Stimulated activated CD4-positive, alpha-beta T cell treated with anti-CD3 and anti-CD28 coated beads, Interleukin-4, amount 100 ng/mL, for 24 hours (primary cell): Measurements from ENCODE around the gene DEUP1.
"Not testable (repeated sequence)": the region's sequence is repeated elsewhere in the genome, so short reads cannot be mapped to it uniquely, and the experiment has no call there.

Experiments used
- DNase-seq: peaks from one replicate; pipeline ENCODE4 v3.0.0-alpha.2; 2020

DEUP1 gene

GRCh38 chr11:93359396-93359795 is 28.9 kb downstream of the DEUP1 start:
- DNase-seq = no peak

- DNase-seq = no peak
Observed at GRCh38 chr11:93361435-93361834, 30.9 kb downstream of the DEUP1 start.

GRCh38 chr11:93368022-93368421 is 37.5 kb downstream of the DEUP1 start:
- no peak for DNase-seq

DNA sequence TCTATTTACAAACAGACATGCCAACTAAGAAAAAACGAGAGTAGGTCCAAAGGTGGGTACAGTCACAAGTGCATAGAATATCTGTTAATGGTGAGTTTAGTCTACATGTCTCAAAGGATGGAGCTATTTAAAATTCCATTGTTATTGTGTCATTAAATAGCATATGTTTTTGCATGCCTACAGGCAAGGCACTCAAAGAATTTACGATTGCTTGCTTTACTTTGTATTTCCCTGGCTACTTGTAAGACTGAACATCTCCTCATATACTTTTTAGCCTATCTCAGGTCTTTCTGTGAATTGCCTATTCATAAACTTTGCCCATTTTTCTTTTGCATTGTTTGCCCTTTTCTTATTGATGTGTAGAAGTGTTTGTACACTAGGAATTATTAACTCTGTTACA is 39.7 kb downstream of the DEUP1 start:
- DNase-seq = no peak

DNA sequence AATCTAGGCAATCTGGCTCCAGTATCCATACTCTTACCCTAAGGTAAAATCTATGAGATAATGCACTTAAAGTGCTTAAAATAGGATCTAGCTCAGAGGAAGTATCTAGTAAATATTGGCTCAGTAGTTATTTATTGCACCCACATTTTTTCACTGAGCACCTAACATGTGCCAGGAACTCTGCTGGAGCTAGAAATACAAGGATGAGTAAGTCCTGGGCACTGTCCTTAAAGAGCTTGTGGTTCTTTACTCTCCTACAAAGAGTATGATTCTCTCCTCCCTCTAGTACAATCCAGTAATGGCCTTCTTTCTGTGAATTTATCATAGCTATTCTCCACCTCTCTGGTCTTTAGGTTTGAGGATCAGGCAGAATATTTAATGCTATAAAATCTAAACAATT is 59.2 kb downstream of the DEUP1 start:
- DNase-seq = no peak

DNA sequence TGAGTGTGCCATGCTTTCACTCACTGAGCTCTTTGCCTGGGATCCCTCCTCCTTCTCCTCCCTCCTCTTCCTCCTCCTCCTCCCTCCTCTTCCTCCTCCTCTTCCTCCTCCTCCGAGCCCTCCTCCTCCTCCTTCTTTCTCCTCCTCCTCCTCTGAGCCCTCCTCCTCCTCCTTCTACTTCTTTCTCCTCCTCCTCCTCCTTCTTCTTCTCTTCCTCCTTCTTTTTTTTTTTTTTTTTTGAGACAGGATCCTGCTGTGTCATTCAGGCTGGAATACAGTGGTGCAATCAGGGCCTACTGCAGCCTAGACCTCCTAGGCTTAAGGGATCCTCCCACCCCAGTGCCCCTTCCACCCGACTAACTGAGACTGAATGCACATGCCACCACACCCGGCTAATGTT is 62.3 kb downstream of the DEUP1 start:
- no peak for DNase-seq

GRCh38 chr11:93393386-93393785 is 62.8 kb downstream of the DEUP1 start:
- no peak for DNase-seq

GRCh38 chr11:93394488-93394887 is 63.9 kb downstream of the DEUP1 start:
- no peak for DNase-seq

DNA sequence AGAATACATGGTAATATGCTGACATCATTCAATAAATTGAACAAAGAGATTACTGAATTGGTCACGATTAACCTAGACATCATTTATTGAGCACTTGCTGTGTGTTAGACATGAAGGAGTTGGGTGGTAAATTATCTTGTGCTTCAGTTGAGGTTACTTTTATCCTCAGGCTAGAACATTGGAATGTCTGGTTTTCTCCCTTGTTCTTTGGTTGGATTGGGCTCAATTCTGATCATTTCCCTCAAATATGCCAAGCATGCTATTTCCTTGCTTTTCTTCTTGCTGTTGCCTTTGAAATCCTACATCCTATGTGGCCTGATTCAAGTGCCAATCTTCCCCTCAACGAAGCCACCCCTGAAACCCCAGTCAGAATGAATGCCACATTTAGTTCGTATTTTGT is 65.8 kb downstream of the DEUP1 start:
- DNase-seq = no peak

DNA sequence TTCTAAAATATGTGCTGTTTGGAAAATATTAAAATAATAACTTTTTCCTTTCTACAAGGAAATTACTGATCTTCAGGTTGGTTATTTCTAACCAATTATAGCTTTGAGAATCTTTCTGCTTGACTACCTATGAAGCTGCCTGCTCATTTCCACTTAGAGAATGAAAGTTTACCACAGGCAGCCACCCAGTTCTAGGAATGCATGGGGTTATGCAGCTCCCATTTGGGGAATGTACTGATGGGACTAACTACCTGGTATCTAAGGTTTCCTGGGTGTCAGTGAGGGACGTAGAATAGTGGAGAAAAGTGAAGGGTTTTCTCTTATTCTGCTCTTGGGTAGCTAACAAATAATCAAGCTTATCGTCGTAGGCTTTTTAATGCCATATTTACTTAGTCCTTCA is 73.4 kb downstream of the DEUP1 start:
- no peak for DNase-seq

GRCh38 chr11:93407777-93408401 is 77.3 kb downstream of the DEUP1 start:
- no peak for DNase-seq

DNA sequence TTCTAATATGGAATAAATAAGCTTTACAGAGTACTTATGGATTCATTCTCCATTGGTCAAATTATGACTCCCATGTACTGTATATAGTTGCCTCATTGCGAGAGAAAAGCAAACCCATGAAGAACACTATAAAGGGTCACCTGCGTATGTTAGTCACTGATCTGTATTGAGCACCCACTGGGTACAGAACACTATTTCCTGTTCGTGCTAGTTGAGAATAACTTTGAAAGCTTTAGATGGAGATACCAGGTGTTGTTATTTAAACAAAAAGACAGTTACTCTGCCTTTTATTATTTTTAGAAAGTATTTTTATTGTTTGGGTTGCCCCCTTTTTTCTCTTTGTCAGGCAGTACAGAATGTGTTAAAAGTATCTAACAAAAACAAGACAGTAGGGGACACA is 79.9 kb downstream of the DEUP1 start:
- DNase-seq = no peak

- DNase-seq = no peak
Observed at GRCh38 chr11:93411705-93412104, 81.2 kb downstream of the DEUP1 start.

GRCh38 chr11:93432247-93432646 is 101.7 kb downstream of the DEUP1 start:
- no peak for DNase-seq

DNA sequence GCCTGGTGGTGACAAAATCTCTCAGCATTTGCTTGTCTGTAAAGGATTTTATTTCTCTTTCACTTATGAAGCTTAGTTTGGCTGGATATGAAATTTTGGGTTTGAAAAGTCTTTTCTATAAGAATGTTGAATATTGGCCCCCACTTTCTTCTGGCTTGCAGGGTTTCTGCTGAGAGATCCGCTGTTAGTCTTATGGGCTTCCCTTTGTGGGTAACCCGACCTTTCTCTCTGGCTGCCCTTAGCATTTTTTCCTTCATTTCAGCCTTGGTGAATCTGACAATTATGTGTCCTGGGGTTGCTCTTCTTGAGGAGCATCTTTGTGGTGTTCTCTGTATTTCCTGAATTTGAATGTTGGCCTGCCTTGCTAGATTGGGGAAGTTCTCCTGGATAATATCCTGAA is 112.7 kb downstream of the DEUP1 start:
- not testable (repeated sequence) for DNase-seq

- peak; percentile 7 for DNase-seq
Observed at GRCh38 chr11:93444617-93445073, 114.1 kb downstream of the DEUP1 start.

DNA sequence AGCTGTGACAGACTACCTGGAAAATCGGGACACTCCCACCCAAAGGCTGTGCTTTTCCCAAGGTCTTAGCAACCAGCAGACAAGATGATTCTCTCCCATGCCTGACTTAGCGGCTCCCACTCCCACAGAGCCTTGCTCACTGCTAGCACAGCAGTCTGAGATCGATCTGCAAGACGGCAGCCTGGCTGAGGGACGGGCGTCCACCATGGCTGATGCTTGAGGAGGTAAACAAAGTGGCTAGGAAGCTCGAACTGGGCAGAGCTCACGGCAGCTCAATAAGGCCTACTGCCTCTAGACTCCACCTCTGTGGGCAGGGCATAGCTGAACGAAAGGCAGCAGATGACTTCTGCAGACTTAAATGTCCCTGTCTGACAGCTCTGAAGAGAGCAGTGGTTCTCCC is 127.7 kb downstream of the DEUP1 start:
- no peak for DNase-seq

DNA sequence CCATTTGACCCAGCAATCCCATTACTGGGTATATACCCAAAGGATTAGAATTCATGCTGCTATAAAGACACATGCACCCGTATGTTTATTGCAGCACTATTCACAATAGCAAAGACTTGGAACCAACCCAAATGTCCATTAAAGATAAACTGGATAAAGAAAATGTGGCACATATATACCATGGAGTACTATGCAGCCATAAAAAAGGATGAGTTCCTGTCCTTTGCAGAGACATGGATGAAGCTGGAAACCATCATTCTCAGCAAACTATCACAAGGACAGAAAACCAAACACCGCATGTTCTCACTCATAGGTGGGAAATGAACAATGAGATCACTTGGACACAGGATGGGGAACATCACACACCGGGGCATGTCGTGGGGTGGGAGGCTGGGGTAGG is 133.1 kb downstream of the DEUP1 start:
- DNase-seq = not testable (repeated sequence)

GRCh38 chr11:93464927-93465540 is 134.5 kb downstream of the DEUP1 start:
- DNase-seq = no peak

DNA sequence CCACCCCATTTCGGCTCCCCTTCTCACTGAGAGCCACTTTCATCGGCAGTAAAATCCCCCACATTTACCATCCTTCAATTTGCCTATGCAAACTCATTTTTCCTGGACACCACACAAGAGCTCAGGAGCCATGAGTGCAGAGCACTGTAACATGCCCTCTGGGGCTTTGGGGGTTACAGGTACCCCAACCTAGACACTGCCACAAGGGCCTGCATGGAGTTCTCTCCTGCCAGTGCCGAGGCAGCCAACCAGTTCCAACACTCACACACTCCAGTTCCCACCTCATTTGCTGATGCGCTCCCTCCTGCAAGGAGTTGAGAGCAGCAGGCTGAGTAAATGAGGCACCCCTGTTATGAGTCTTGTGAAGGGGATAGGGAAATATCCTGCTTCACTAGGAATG is 136.5 kb downstream of the DEUP1 start:
- no peak for DNase-seq

- no peak for DNase-seq
Observed at GRCh38 chr11:93468290-93468689, 137.7 kb downstream of the DEUP1 start.

DNA sequence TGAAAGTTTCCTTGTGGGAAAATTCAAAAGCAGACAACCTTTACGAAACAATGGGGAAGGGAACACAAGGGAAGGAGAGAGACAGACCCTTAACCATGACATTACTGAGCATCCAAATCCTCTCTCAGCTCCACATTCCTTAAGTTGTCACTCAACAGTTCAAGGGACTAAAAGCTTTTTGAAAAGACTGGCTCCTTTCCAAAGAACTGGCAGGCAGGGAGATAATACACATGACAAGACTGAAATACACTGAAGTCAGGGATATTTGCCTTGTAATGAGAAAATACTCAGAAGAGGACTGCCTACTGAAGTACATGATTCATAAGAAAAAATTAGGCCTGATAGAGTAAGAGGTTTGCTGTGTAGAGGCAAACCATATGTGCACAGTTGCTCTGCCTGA is 143.6 kb downstream of the DEUP1 start:
- no peak for DNase-seq

- DNase-seq = no peak
Observed at GRCh38 chr11:93476796-93477195, 146.3 kb downstream of the DEUP1 start.

GRCh38 chr11:93477684-93478234 is 147.2 kb downstream of the DEUP1 start:
- no peak for DNase-seq

DNA sequence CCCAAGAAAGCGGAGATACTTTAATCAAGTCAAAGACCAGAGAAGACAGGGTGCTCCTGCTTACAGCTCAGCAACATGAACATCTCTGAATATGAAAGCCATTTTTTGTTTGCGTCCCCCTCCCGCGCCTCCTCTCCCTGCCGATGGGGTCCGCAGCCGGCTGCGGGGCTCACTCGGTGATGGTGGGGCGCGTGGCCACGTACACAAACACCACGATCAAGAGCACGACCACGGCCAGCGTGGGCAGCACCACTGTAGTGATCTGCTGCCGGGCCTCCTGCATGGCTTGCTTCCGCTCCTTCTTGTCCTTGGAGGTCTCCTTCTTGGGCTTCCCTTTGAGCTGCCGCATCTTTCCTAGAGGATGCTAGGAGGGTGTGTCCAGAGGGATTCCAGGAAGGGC is 148.3 kb downstream of the DEUP1 start:
- no peak for DNase-seq
